ENCODE measurements around the gene PKIG. TPM values are rescaled to one million over a fixed set of nuclear protein-coding genes. Genes with fewer than 3 reads are reported as not detected.

The PKIG gene
- polyA plus RNA-seq, 1 donor (not counting 4 experiments of a cell fraction or from before 2014, with no cell fraction given) = 6.6 TPM

DNA sequence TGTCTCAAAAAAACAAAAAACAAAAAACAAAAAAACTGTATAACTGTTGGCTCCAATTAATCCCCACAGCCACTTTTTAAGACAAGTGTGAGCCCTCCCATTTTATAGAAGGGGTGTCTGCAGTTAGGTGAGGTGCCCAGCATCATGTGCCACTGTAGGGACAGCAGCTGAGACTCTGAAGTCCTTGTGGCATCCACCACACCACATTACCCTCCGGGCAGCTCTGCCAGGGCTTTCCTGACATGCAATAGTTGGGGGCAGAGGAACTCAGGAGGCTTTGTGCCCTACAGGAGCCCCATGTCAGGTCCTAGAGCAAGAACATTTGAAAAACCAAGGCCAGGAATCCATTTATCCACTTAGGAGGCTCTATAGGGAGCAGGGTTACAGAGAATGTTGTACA lies 17.3 kb downstream of the PKIG start:
- Histone ChIP-seq H2AFZ (ENCODE audit: control insufficient read depth, low read length) (no peak overlapping the region), H3K9me1 (ENCODE audit: control insufficient read depth, extremely low read depth, insufficient read depth, low read length) (no peaks in the 10 kb centered on the region), H3K27ac (ENCODE audit: control insufficient read depth, insufficient read depth, low read length) (no peak overlapping the region), H3K4me3 (ENCODE audit: control insufficient read depth in 2 of 3, extremely low read depth in 1 of 3, insufficient read depth in 2 of 3, low read depth in 1 of 3, low read length in 3 of 3) (no peak overlapping the region), H3K4me1 (ENCODE audit: control insufficient read depth, extremely low read depth, insufficient read depth, low read length) (peaks cover 2% of the 10 kb centered on the region), H3K79me2 (ENCODE audit: control insufficient read depth, insufficient read depth, low read length) (no peaks in the 10 kb centered on the region), H3K36me3 (ENCODE audit: control insufficient read depth in 2 of 2, extremely low read depth in 1 of 2, insufficient read depth in 2 of 2, low read length in 2 of 2) (no peaks in the 10 kb centered on the region), H4K20me1 (ENCODE audit: control insufficient read depth, extremely low read depth, insufficient read depth, low read length) (no peaks in the 10 kb centered on the region), H3K27me3 (ENCODE audit: control insufficient read depth, extremely low read depth, insufficient read depth, low read length) (no peaks in the 10 kb centered on the region), H3K9ac (ENCODE audit: control insufficient read depth, extremely low read depth, insufficient read depth, low read length) (no peak overlapping the region), H3K4me2 (ENCODE audit: control insufficient read depth, extremely low read depth, insufficient read depth, low read depth, low read length) (no peak overlapping the region), H3K9me3 (ENCODE audit: control insufficient read depth, low read depth, low read length) (no peaks in the 10 kb centered on the region)
- dilution Hi-C loops (cut with MboI; ENCODE audit: extremely low pct_ligation_motif_present, low sequenced_read_pairs) = no loop called here
- no peak for DNase-seq (ENCODE audit: low read depth, low spot score)
- TF ChIP-seq EZH2 (IDR thresholded peaks at IDR 0.05; ENCODE audit: low read length) = no peak
- TF ChIP-seq, protein P1, sequence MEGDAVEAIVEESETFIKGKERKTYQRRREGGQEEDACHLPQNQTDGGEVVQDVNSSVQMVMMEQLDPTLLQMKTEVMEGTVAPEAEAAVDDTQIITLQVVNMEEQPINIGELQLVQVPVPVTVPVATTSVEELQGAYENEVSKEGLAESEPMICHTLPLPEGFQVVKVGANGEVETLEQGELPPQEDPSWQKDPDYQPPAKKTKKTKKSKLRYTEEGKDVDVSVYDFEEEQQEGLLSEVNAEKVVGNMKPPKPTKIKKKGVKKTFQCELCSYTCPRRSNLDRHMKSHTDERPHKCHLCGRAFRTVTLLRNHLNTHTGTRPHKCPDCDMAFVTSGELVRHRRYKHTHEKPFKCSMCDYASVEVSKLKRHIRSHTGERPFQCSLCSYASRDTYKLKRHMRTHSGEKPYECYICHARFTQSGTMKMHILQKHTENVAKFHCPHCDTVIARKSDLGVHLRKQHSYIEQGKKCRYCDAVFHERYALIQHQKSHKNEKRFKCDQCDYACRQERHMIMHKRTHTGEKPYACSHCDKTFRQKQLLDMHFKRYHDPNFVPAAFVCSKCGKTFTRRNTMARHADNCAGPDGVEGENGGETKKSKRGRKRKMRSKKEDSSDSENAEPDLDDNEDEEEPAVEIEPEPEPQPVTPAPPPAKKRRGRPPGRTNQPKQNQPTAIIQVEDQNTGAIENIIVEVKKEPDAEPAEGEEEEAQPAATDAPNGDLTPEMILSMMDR (optimal IDR thresholded peaks at IDR 0.05 in 1 of 3, IDR thresholded peaks at IDR 0.05 in 1 of 3, conservative IDR thresholded peaks at IDR 0.05 in 1 of 3; ENCODE audit: extremely low read depth in 1 of 3, insufficient read depth in 2 of 3, low read length in 3 of 3) = no peak
- FAIRE-seq = no peak

DNA sequence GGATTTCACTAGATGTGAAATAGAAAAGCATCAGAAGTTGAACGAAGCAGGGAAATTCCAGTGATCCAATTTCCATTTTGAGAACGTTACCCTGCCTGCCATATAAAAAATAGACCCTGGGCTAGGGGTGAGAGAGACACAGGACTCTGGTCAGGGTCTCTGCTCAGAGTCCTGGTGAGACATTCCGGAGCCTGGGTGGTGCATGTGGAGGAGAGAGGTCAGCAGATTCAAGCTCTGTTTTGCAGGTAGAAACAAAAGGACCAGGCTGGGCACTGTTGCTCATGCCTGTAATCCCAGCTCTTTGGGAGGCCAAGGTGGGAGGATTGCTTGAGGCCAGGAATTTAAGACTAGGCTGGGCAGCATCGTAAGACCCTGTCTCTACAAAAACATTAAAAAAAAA lies 17.9 kb downstream of the PKIG start:
- H2AFZ ChIP-seq (ENCODE audit: control insufficient read depth, low read length) = no peak overlapping the region
- no peak for FAIRE-seq
- H3K79me2 ChIP-seq (ENCODE audit: control insufficient read depth, insufficient read depth, low read length) = no peaks in the 10 kb centered on the region
- no peak overlapping the region for H3K4me2 ChIP-seq (ENCODE audit: control insufficient read depth, extremely low read depth, insufficient read depth, low read depth, low read length)
- dilution Hi-C loops (cut with MboI; ENCODE audit: extremely low pct_ligation_motif_present, low sequenced_read_pairs) = no loop called here
- no peaks in the 10 kb centered on the region for H3K9me3 ChIP-seq (ENCODE audit: control insufficient read depth, low read depth, low read length)
- no peaks in the 10 kb centered on the region for H4K20me1 ChIP-seq (ENCODE audit: control insufficient read depth, extremely low read depth, insufficient read depth, low read length)
- no peak overlapping the region for H3K4me3 ChIP-seq (ENCODE audit: control insufficient read depth in 2 of 3, extremely low read depth in 1 of 3, insufficient read depth in 2 of 3, low read depth in 1 of 3, low read length in 3 of 3)
- H3K27ac ChIP-seq (ENCODE audit: control insufficient read depth, insufficient read depth, low read length) = no peak overlapping the region
- no peaks in the 10 kb centered on the region for H3K27me3 ChIP-seq (ENCODE audit: control insufficient read depth, extremely low read depth, insufficient read depth, low read length)
- H3K4me1 ChIP-seq (ENCODE audit: control insufficient read depth, extremely low read depth, insufficient read depth, low read length) = peaks cover 2% of the 10 kb centered on the region
- H3K9me1 ChIP-seq (ENCODE audit: control insufficient read depth, extremely low read depth, insufficient read depth, low read length) = no peaks in the 10 kb centered on the region
- H3K9ac ChIP-seq (ENCODE audit: control insufficient read depth, extremely low read depth, insufficient read depth, low read length) = no peak overlapping the region
- no peak for DNase-seq (ENCODE audit: low read depth, low spot score)
- TF ChIP-seq EZH2 (IDR thresholded peaks at IDR 0.05; ENCODE audit: low read length) = no peak
- TF ChIP-seq, protein P1 (optimal IDR thresholded peaks at IDR 0.05 in 1 of 3, IDR thresholded peaks at IDR 0.05 in 1 of 3, conservative IDR thresholded peaks at IDR 0.05 in 1 of 3; ENCODE audit: extremely low read depth in 1 of 3, insufficient read depth in 2 of 3, low read length in 3 of 3) = no peak
- no peaks in the 10 kb centered on the region for H3K36me3 ChIP-seq (ENCODE audit: control insufficient read depth in 2 of 2, extremely low read depth in 1 of 2, insufficient read depth in 2 of 2, low read length in 2 of 2)
